Fibroblast of skin of right quadriceps (primary cell): ENCODE measurements around the gene ADRB2.
"Not testable (repeated sequence)": the region's sequence is repeated elsewhere in the genome, so short reads cannot be mapped to it uniquely, and the experiment has no call there.

ENCODE experiments used
- DNase-seq: peaks from one replicate; pipeline ENCODE4 v3.0.0-alpha.2; 2013

Gene ADRB2

DNA sequence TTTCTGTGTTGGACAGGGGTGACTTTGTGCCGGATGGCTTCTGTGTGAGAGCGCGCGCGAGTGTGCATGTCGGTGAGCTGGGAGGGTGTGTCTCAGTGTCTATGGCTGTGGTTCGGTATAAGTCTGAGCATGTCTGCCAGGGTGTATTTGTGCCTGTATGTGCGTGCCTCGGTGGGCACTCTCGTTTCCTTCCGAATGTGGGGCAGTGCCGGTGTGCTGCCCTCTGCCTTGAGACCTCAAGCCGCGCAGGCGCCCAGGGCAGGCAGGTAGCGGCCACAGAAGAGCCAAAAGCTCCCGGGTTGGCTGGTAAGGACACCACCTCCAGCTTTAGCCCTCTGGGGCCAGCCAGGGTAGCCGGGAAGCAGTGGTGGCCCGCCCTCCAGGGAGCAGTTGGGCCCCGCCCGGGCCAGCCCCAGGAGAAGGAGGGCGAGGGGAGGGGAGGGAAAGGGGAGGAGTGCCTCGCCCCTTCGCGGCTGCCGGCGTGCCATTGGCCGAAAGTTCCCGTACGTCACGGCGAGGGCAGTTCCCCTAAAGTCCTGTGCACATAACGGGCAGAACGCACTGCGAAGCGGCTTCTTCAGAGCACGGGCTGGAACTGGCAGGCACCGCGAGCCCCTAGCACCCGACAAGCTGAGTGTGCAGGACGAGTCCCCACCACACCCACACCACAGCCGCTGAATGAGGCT is at the start of gene ADRB2:
Gene ADRB2, plus strand, starts transcription at position 559 of the 686 bp plus-strand sequence. CDS start 221 bp downstream, outside the sequence.
- DNase-seq, result peak; percentile 86

GRCh38 chr5:148776780-148777179 is 49.6 kb upstream of the ADRB2 start:
- DNase-seq, result peak; percentile 72

GRCh38 chr5:148778882-148779281 is 47.5 kb upstream of the ADRB2 start:
- DNase-seq, result no peak

DNA sequence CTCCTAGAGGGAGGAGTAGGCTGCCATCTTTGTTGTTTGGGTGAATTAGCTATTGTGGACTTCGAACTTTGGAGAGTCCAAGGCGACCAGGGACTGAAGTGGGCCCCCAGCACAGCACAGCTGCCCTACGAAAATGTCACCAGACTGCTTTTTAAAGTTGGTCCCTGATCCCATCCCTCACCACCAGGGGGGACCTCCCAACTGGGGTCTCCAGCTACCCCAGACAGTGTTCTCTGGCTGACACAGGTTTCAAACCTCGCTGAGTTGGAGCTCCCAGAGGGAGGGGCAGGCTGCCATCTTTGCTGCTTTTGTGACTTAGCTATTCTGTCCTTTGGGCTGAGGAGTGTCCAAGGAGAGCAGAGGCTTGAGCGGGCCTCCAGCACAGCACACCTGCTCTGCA is 45.7 kb upstream of the ADRB2 start:
- DNase-seq, result no peak

DNA sequence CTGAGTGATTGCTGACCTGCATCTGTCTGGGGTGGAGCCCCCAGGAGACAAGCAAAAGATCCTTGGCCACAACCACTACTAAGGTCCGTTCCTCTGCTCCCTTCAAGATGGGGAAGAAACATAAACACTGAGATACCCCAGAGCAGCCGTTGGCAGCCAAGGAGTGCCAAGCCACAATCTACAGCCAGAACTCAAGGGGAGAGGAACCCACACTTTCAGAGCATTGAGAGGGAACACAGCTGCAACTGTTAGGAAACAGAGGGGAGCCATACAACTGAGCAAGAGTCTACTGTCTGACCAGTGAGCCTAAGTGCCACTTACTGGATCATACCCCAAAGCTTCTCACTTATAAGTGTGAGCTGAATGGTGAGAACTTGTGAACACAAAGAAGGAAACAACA is 44.6 kb upstream of the ADRB2 start:
- no peak for DNase-seq

DNA sequence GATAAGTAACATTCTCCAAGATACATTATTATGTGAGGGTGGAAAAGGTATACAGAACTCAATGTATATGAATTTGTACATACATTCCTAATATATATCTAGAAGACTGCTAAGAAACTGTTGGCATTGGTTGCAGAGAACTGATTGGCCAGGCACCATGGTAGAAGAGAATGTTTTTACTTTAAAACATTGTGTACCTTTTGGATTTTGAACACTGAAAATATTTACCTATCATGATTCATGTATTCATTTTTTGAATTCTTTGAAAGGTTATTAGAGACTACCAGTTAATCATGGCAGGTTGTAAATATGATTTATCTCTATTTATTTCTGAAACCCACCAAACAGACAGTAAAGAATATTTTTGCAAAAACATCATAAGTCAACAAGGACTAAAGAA is 41.2 kb upstream of the ADRB2 start:
- no peak for DNase-seq

DNA sequence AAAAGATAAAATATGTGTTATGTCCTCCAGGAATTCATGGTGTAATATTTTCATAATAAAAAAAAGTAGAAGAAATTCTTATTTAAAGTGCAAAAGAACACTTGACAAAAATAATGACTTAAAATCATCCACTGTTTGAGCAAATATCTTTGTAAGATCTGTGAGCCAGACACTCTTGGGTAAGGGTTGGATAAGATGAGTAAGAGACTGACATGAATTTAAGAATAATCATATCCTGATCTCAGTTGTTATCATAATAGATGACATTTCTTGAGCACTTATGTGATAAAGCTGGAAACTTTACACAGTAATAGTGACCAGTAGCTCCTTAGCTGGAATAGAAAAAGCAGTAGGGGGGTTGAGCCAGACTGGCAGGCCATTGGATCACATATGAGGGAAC is 40.0 kb upstream of the ADRB2 start:
- DNase-seq, result no peak

DNA sequence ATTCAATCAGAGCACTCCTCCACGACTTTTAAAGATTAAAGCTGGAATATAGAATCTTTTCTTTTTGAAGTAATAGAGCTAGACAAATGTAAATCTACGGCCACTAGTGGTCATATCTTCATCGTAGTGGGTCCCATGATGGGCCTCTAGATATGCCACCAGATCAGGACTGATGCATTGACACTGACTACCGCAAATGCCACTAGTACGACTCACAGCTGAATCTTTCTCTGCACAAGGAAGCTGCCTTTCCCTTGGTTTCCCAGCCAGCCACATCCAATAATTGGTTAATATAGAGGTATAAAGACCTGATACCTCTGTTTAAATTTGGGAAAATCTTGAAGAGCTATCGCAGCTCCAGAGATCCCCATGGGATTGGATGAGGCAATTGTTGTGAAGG is 37.8 kb upstream of the ADRB2 start:
- DNase-seq, result peak; percentile 43

DNA sequence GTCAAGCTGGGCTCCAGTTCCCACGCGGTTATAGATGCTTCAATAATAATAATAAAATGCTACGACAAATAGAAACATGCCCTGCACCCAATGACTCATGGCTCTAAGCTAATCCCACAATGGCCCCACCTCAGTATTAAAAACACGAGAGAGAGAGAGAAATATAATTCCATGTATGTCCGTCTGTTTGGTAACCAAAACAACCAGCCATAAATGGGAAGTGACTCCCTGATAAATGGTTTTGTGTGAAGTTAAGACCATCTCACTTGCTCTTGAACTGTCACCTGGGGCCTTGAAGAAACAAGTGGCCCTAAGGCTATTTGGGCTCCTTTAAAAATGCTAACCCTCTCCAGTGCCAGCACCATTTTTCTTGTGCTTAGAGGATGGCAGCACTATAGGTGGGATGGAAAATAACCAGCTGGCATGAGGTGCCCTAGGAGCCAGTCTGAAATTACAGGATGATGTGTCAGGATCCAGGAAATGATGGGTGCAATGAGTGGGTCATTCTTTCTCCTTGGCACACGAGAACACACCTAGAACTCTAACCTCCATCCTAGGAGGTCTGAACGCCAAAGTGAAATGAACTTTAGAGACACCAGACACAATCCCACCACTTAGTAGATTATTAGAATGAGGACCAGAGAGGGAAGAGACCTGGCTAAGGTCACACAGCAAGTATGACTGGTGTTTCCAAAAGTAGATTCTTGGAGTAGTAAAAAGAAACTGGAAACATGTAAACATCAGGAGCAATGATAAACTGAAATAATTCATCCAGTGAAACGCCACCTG is 35.7 kb upstream of the ADRB2 start:
- no peak for DNase-seq

DNA sequence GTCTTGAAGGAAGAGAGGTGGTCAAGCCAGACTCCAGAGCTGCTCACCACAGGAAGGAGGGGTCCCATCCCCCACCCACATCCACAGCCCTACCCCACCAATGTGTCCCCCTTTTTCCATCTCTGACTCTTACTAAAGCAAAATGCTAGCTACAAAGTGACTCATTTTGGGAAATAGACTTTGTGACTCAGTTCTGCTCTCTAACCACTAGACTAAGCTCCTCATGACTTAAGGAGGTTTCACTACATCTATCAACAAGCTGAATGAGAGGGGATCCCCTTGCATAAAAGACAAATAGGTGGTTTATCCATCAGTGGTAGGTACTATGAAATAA is 35.1 kb upstream of the ADRB2 start:
- DNase-seq, result peak; percentile 58

DNA sequence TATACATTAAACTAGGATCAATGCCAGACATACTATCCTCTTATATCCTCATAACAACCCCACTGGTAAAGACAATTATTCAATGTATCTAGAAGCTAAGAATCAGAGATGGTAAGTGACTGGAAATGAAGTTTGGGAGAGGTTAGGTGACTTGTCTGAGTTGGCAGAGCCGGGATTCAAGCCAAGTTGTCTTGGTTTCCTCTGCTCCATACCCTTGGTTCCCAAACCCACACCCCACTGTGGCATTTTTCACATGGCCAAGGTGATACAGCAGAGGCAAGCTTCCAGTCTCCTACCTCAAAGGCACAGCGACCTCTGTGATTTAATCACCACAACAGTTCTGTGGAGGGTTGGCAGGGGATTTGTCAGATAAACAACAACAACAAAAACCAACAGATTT is 34.7 kb upstream of the ADRB2 start:
- no peak for DNase-seq

DNA sequence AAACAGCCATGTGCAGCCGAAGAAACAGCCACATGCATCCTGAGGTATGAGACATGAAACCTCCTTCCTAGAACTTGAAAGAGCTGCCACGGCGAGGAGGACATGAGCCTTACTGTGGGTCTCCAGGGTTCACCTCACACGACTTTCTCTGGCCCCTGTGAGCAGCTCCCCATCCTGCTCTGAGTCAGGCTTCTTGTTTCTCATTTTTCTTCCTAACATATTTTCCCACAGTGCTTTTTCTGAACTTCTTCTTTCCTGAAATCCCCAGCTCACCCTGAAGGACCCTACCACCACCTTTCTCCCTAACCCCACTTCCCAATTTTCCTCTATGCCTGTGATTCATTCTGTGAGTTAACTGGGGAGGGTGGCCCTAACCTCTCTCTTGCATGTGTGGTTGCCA is 33.7 kb upstream of the ADRB2 start:
- no peak for DNase-seq

DNA sequence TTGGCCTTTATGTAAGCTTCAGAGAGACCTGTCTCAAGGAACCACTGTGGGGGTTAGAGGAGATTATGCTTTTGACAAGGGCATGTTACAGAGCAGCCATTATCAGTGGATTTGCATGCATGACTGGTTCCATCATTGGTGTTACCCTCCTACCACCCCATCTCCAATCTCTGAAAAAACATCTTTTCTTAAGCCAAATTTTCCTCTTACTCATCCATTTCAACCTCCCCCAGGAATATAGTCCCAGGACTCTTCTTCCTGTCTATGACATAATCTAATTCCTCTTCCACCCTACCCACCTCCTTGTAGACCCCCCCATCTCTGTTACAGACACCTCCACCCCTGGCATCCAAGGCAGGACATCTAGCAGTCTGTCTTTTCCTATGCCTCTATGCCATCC is 33.1 kb upstream of the ADRB2 start:
- no peak for DNase-seq

- DNase-seq, result peak; percentile 68
Measured at GRCh38 chr5:148794275-148794674, 32.1 kb upstream of the ADRB2 start.

GRCh38 chr5:148794729-148795561 is 31.5 kb upstream of the ADRB2 start:
- DNase-seq, result peak; percentile 81

DNA sequence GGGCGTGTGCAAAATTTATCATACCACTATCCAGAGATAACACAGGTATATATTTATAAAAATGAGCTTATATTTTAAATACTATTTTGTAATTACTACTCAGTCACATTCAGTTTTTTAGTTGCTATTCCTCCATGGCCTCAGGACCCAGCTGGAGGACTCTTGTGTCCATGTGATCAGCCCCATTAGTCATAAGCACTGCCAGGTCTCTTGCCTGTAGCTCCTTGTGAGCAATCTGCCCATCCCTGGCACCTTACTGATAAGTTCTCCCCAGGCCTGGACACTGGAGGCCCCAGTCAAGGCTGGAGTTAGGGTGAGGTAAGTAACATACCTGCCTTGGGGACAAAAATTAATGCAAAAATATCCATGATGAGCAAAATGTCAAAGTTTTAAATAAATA is 29.5 kb upstream of the ADRB2 start:
- no peak for DNase-seq

DNA sequence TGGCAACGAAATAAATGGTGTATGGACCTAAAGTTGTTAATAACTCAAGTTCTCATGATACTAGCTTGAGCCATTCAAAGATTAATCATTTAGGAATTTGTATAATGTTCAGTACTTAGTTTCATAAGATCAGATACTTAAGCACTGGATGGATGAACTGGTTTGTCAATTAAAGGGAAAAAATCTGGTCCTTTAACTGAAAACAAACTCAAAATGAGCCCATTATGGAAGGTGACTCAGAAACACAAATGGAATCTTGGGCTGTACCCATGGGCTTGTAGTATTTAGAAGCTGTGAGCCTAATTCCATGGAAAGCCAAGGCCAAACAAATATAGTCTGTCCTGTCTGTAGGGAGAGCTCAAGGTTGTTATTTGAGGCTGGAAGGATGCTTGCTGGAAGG is 27.6 kb upstream of the ADRB2 start:
- DNase-seq, result no peak

- no peak for DNase-seq
Measured at GRCh38 chr5:148799737-148800527, 26.5 kb upstream of the ADRB2 start.

GRCh38 chr5:148801682-148802276 is 24.6 kb upstream of the ADRB2 start:
- no peak for DNase-seq

GRCh38 chr5:148803451-148803850 is 23.0 kb upstream of the ADRB2 start:
- not testable (repeated sequence) for DNase-seq

DNA sequence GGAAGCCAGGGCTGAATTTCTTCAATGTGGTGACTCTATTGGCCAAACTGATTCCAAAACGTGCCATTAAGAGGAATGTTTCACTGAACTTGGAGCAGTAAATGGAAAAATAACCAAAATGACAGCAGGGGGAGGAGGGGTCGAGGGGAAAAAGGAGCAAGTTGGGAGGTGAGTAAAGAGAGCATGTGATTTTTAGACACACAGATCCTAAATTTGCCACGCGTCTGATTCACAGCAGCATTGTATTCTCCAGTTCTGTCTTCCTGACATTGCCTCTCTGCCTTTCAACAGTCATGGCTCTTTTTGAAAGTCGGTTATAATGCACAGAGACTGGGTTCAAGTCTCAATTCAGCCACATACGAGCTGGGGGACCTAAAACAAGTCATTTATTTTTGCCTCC is 22.0 kb upstream of the ADRB2 start:
- no peak for DNase-seq
